Measurements from ENCODE around the gene UFSP1. TPM values are rescaled to one million over a fixed set of nuclear protein-coding genes. Genes with fewer than 3 reads are reported as not detected.

UFSP1 gene
- total and polyA plus RNA-seq, 7 donors: 1.8 to 7.1 (median 3.0) TPM

- H3K27me3 ChIP-seq: peaks cover 10 to 17% (median 15%) of the 10 kb centered on the region in 3 donors
- intact Hi-C loops (cut with DNase I): loop anchor here (10.0 kb wide), 1 partner anchor 274 kb away; the partner anchor contains the start of gene VGF
- TF ChIP-seq EP300 (IDR thresholded peaks at IDR 0.05) (no peak), POLR2AphosphoS5 (IDR thresholded peaks at IDR 0.05) (no peak), POLR2A (IDR thresholded peaks at IDR 0.05) (no peak), CTCF (IDR thresholded peaks at IDR 0.05) (no peak)
- peak overlapping the region; percentile 90 to 94 (median 93) for H3K27ac ChIP-seq
- WGBS, 2 donors: 22 to 58% methylated on average over 43 of the region's 43 CpGs
- peaks cover 21 to 27% (median 24%) of the 10 kb centered on the region in 4 donors for H3K36me3 ChIP-seq
- H3K9me3 ChIP-seq: no peaks in the 10 kb centered on the region
- peak overlapping the region; percentile 53 to 70 (median 59) for H3K4me3 ChIP-seq
- peak; percentile 66 for DNase-seq
- H3K4me1 ChIP-seq: peaks cover 0 to 54% (median 49%) of the 10 kb centered on the region in 4 donors
Observed at GRCh38 chr7:100890653-100891567, 1.4 kb upstream of the UFSP1 start.

- H3K9me3 ChIP-seq: no peaks in the 10 kb centered on the region
- no peaks in the 10 kb centered on the region for H3K27me3 ChIP-seq
- intact Hi-C loops (cut with DNase I): no loop called here
- WGBS, 2 donors: 63 to 80% methylated on average over 18 of the region's 18 CpGs
- H3K4me3 ChIP-seq: peak overlapping the region; percentile 53 to 70 (median 66)
- H3K27ac ChIP-seq: peak overlapping the region; percentile 90 to 94 (median 93)
- TF ChIP-seq EP300 (IDR thresholded peaks at IDR 0.05) (no peak), POLR2A (IDR thresholded peaks at IDR 0.05) (no peak), CTCF (IDR thresholded peaks at IDR 0.05) (no peak)
- H3K4me1 ChIP-seq: peaks cover 0 to 38% (median 32%) of the 10 kb centered on the region in 4 donors
- no peak for DNase-seq
- H3K36me3 ChIP-seq: peaks cover 41 to 52% (median 48%) of the 10 kb centered on the region in 4 donors
Observed at GRCh38 chr7:100888291-100888987, 1.1 kb downstream of the UFSP1 start.

- TF ChIP-seq POLR2AphosphoS5 (IDR thresholded peaks at IDR 0.05) (no peak), POLR2A (IDR thresholded peaks at IDR 0.05) (no peak), EP300 (IDR thresholded peaks at IDR 0.05) (no peak), CTCF (IDR thresholded peaks at IDR 0.05) (no peak)
- no peaks in the 10 kb centered on the region for H3K27me3 ChIP-seq
- H3K9me3 ChIP-seq: no peaks in the 10 kb centered on the region
- intact Hi-C loops (cut with DNase I): no loop called here
- WGBS, 2 donors: 35 to 40% methylated on average over 21 of the region's 21 CpGs
- H3K4me3 ChIP-seq: no peak overlapping the region
- H3K36me3 ChIP-seq: peaks cover 47 to 59% (median 54%) of the 10 kb centered on the region in 4 donors
- no peak for DNase-seq
- H3K4me1 ChIP-seq: peaks cover 0 to 38% (median 32%) of the 10 kb centered on the region in 4 donors
- H3K27ac ChIP-seq: peak overlapping the region; percentile 90 to 94 (median 93)
Observed at GRCh38 chr7:100887516-100888290, 1.8 kb downstream of the UFSP1 start.

GRCh38 chr7:100886936-100887515 lies 2.5 kb downstream of the UFSP1 start:
- DNase-seq: no peak
- intact Hi-C loops (cut with DNase I): no loop called here
- H3K4me3 ChIP-seq: no peak overlapping the region
- no peaks in the 10 kb centered on the region for H3K9me3 ChIP-seq
- no peaks in the 10 kb centered on the region for H3K27me3 ChIP-seq
- TF ChIP-seq CTCF (IDR thresholded peaks at IDR 0.05): no peak
- TF ChIP-seq EP300 (IDR thresholded peaks at IDR 0.05): no peak
- TF ChIP-seq POLR2A (IDR thresholded peaks at IDR 0.05): no peak
- TF ChIP-seq POLR2AphosphoS5 (IDR thresholded peaks at IDR 0.05): no peak
- H3K27ac ChIP-seq: peak overlapping the region in 3 of 4 donors; percentile 90 to 94 (median 92)
- 81 to 86% methylated on average over 25 of the region's 25 CpGs for WGBS, 2 donors
- H3K4me1 ChIP-seq: peaks cover 0 to 38% (median 32%) of the 10 kb centered on the region in 4 donors
- peaks cover 53 to 66% (median 61%) of the 10 kb centered on the region in 4 donors for H3K36me3 ChIP-seq

Data from sigmoid colon (tissue), 7 donors.